ENCODE data around the gene VPS35L.

The VPS35L gene

DNA sequence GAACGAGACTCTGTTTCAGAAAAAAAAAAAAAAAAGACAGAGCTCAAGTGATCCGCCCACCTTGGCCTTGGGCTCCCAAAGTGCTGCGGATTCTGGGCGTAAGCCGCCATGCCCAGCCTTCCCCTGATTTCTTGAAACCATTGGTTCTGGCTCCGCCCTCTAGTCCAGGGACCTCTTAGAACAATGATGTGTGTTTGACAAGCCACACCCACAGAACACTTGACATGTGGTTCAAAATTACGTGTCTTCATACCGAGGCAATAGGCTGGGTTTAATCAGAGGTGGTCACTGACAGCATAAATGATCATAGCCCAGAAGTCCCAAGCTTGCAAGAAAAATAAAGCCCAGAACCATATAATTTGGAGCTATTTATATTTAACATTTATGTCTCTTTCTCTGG lies 139.5 kb downstream of the VPS35L start:
- no peak for DNase-seq (ENCODE audit: low read depth)

DNA sequence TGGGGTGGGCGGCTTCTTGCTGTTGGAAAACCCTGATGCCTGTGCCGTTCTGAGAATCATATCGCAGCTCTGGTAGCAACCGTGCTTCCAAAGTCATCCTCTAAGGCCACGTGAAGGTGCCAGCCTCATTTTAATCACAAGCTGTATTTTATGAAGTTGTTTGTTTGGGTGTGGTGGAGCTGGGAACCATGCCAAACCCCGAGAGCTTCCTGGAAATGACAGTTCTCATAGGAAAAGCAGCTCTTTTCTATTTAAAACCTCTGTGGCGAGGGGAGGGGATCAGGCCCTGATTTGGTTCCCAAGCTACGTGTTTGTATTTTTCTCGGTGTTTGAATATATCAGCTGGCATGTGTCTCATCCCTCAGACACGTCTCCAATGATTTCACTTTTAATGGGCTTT lies 140.8 kb downstream of the VPS35L start:
- peak; percentile 42 for DNase-seq (ENCODE audit: low read depth)

DNA sequence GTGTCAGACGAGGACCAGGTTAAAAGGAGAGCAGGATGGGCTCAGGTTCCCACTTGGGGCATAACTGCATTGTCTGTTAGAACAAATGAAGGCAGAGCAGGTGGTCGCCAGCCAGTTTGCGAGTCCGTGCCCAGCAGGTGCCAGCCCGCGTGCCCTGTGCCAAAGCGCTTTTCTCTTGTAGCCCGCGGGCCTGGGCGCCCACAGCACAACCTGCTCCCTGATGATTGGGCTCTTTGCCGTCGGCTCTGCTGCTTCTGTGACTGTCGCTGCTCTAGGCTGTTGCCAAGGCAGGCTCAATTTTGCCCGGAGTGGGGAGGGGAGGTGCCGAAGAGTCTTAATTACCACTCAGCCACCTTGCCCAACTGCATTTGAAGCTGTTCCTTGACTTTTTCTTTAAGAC lies 141.5 kb downstream of the VPS35L start:
- DNase-seq (ENCODE audit: low read depth), result no peak

DNA sequence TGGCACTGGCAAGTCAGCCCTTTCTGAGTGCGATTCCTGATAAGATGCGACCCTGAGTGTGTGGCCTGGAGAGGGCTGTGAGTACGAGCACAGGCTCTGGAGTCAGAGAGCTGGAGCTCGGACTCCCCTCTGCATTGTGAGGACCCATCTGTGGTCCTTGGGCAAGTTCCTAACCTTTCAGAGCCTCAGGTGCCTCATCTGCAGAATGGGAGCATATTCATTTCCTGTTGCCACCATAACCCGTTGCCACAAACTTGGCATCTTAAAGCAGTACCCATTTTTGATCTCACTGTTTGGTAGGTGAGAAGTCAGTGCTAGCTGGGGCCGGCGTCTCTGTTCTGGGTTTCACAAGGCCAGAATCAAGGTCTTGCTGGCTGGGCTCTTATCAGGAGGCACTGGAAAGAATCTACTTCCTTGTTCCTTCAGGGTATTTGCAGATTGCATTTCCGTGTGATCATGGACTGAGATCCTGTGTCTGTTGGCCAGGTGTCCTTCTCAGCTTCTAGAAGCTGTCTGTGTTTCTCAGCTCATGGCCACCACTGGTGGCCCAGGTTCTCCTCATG lies 142.3 kb downstream of the VPS35L start:
- DNase-seq (ENCODE audit: low read depth), result no peak

DNA sequence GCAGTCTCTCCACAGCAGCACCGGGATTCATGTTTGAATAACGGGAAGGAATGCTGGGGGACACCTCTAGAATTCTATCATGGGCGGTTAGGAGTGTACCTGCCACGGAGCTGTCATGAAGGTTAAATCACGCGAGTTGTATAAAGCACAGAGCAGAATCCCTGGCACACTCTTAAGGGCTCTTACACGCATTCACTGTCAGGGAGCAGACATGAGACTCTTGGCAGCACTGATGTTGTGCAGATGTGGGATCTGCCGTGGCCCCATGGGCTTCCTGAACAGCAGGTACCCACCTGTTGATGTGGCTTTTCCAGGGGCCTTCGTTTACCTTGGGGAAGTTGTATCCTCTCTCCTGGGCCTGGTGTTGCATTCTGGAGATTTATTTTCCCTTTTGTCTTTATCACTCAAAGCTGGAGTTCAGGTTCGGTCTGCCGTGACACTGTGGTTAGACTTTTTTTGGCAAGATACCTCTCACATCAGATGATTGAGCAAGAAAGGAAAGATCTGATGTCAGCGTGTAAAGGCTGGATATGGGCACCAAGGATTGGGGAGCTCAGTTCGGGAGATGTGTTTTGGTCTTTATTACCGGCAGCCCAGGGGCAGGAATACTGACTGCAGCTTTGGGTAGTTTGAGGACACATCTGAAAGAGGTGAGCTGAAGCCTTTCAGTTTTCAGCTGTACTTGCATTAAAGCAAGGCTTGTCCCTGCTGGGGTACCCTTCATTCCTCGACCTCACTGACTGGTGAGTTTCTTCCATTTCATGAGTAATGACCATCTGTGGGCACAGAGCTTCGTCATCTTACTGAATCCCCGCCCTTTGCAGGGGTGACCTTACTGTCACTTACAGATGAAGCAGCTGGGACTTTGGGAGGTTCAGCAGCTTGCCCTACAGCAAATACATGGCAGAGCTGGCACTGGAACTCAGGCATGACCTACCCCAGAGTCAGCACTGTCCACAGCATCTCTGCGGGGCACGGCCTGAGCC lies 143.3 kb downstream of the VPS35L start:
- no peak for DNase-seq (ENCODE audit: low read depth)

DNA sequence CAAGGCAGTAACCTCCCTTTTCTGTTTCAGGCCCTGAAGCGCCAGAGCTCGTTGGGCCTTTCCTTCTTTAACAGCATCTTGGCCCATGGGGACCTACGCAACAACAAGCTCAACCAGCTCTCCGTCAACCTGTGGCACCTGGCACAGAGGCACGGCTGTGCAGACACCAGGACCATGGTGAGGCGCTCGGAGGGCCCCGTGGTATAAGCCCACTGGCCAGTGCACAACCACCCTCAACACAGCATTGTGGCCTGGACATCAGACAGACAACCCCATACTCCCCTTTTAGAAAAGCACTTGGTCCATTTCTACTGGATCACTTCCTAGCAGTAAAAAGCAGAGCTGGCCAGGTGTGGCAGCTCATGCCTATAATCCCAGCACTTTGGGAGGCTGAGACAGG lies 144.0 kb downstream of the VPS35L start:
- no peak for DNase-seq (ENCODE audit: low read depth)

DNA sequence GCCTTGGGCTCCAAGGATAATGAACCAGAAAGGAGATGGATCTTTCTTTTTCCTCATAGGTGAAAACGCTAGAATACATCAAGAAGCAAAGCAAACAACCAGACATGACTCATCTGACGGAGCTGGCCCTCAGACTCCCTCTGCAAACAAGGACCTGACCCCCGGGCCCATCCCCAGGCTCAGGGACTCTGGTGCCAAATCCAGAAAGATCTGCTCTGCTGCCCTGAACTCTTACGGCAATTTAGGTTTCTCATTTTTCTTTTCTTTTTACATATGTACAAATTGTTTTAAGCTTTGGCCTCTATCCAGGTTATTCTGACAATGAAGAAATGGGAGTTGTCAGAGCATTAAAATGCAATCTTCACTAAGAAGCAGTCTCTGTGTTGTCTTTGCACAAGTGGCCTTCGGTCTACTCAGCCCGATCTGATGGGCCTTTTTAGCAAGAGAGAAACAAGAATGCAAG lies 144.8 kb downstream of the VPS35L start:
- no peak for DNase-seq (ENCODE audit: low read depth)

DNA sequence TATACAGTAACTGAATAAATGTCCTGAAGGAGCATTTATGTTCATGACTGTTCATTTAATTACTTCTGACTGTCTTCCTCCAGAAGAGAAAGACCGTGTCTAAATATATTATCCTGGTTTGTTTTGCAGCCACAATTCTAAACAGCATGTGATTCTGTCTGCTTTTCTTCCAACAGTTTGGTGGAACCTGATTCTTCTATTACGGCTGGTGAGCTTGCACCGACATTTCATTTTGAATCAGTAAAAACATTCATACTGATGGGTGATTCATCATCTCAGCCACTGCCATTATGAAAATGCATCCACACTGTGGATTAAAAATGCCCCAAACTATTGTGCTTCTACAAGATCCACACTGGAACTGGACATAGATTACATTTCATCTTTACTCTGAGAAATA lies 145.6 kb downstream of the VPS35L start:
- no peak for DNase-seq (ENCODE audit: low read depth)

DNA sequence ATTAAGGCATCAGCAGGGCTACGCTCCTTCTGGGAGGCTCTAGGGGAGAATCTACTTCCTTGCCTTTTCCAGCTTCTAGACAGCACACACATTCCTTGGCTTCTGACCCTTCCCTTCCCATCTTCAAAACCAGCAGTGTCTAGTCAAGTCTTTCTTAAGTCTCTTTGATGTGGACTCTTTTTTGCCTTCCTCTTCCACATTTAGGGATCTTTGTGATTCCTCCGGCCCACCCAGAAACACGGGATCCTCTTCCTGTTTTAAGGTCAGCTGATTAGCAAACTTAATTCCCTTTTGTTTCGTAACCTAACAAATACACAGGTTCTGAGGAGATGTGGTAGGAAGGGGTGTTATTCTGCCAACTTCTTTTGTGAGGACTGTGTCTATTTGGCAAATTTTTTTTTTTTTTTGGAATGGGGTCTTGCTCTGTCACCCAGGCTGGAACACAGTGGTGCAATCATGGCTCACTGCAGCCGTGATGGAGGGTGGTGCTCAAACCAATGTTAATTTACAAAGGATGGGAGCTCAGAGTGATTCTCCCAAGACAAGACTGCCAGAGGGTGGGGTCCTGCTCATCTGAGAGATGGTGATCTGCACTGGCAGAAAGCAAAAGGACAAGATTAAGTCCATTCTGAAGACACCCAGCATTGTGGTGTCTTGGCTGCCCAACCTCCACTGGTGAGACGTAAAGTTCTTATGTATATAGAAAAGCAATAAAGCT lies 147.8 kb downstream of the VPS35L start:
- no peak for DNase-seq (ENCODE audit: low read depth)

DNA sequence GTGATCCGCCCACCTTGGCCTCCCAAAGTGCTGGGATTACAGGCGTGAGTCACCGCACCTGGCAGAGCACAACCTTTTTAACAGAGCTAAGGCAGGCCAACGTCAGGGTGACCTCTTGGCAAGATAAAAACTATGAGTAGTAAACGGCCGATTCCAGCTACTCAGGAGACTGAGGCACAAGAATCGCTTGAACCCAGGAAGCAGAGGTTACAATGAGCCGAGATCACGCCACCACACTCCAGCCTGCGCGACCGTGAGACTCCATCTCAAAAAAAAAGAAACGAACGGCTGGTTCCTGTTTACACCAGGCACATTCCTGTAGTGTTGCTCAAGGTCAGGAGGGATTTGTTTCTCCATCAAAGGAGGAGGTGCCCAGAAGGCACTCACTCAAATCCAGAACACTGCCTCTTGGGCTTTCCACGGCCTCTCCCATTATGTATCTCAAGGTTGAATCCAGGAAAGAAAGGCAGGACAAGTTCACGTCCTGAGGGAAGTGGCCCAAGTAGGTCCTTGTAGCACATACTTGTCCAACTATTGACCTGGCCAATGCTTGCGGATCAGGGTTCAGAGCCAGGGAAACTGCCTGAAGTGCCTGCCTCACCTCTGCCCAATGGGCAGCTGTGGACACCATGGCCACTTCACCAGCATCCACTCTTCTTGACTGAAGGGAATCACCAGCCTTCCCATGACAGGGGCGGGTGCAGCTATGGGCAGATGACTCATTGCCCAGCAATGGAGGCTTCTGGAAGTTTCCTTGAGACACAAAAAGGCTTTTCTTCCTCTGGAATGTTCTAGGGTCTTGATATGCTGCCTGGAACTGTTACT lies 149.0 kb downstream of the VPS35L start:
- no peak for DNase-seq (ENCODE audit: low read depth)

DNA sequence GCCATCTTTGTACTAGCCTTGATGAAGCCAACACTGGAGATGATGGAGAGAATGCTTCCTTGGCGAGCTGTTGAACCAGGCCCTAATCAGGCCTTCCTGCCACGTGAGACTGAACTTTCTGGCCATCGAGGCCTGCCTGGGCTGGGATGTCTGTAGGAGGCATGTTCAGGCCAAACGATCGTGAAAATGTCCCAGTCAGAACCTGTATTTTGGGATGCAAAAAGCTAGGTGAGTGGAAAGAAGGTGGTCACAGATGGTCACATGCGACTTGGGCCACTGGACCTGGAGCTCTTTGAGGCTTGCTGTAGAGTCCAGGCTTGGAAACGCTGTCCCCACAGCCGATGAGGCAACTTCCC lies 149.6 kb downstream of the VPS35L start:
- DNase-seq (ENCODE audit: low read depth), result no peak

DNA sequence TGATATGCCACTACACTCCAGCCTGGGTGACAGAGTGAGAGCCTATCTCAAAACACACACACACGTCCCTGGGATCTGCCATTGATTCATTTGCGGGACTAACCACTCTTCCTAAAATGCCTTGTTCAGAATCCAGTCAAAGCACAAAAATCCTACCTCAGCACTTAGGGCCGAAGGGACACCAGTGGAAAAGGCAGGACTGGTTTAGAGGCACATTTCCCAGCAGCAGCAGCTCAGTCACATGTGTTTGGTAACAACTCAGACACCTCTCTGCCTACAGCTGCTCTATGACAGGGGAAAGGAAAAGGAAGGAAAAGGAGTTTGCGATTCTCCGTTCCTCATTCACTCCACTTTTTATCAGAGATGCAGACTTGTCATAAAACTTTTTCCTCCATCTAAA lies 150.3 kb downstream of the VPS35L start:
- no peak for DNase-seq (ENCODE audit: low read depth)

DNA sequence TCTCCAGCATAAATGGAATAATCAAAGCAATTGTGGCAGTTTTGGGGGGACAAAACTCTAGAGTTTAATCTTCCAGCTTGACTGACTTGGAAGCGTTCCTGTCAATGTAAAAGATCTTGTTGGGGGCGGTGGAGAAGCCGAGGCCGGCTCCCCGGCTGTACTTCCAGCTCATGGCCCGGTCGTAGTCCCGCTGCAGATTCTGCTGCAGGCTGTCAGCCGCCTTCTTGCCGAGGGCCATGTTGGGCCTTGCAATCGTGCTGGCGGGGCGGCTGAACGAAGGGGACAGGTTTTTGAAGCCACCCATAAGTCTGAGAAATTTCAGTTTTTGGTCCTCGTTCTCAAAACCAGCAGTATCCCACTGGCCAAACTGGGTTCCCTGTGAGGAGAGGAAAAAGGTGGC lies 151.3 kb downstream of the VPS35L start:
- no peak for DNase-seq (ENCODE audit: low read depth)

DNA sequence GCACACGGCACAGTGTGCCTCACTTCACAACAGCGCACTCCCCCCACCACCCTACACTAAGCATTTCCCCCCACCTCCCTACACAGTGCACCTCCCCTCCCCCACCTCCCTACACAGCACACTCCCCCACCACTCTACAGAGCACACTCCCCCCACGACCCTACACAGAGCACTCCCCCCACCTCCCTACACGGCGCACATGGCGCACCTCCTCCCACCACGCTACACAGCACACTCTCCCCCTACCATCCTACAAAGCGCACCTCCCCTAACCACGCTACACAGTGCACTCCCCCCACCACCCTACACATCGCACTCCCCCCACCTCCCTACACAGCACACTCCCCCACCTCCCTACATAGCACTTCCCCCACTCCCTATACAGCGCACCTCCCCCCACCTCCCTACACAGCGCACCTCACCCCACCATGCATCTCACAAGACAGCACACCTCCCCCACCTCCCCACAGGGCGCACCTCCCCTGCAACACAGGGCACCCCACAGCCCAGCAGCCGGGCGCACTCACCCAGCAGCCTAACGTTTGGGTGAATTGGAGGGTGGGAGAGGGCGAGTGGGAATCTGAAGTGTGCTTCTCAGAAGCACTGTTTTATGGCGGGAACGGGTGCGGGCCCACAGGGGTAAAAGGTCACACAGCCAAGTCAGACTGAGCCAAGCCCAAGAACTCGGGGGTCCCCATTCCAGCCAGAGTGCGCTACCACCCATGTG lies 152.2 kb downstream of the VPS35L start:
- DNase-seq (ENCODE audit: low read depth), result no peak

DNA sequence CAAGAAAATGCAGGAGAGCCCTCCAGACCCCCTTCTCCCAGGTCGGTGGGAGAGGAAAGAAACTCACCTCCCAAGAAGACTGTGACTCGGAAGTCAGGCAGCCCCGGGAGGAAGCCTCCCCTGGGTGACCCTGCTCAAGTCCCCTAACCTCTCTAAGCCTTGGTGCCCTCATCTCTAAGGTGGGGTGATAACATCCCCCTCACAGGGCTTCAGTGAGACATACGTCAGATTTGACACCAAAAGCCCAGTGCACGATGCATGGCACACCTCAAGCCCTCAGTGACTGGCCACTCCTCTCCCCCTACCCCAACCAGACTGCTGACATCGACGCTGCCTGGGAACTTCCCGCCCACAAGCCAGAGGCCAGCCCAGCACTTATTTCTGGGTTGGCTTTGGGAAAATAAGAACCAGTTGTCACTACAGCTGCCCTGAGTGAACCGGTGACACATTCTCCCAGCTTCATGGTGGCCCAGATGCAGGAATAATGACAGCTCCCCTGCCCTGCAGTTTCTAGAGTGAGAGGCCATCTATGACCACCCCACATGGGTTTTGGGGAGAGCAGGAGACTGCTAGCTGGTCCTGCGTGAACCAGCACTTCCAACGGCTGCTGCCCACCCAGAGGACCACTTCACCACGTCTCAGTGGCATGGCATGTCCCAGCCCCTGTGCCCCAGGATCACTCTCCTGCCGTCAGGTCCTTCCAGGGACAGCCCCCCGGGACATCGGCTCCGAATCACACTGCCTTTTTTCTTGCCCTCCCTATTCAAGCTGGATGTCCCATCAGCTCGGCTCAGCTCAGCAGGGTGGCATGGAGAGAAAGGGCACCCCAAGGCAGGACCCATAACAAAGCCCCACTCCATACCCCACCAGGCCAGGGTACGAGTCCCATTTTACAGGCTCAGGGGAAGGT lies 153.0 kb downstream of the VPS35L start:
- DNase-seq (ENCODE audit: low read depth), result no peak

DNA sequence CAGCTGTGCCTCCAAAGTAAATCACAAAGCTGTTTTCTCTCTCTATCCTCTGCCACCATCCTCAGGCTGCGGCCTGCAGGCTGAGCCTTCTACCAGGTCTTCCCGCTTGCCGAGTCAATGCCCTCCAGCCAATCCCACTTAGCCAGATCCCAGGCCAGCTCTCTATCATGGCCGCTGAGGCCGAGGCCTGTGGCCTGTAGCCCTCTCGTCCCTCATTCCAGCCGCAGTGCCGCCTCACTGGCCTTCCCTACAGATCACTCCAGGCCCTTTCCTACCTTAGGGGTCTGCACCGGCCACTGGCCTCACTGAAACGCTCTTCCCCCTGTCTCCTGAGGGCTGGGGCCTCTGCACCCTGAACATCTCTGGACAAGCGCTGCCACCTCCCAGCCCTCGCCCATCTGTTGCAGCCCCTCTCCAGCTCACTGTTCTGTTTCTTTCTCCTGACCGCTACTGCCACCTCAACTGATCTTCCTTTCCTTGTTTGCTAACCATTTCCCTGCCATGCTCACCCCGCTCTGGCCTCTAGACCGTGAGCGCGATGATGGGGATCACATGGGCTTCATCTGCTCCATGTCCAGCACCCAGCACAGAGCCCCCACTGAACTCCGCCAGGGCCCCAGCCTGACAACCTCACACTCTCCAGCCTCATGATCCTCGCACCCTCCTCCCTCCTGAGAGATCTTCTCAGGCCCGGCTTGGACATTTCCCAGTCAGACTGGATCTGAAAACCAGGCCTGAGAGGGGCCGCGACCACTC lies 154.1 kb downstream of the VPS35L start:
- no peak for DNase-seq (ENCODE audit: low read depth)

DNA sequence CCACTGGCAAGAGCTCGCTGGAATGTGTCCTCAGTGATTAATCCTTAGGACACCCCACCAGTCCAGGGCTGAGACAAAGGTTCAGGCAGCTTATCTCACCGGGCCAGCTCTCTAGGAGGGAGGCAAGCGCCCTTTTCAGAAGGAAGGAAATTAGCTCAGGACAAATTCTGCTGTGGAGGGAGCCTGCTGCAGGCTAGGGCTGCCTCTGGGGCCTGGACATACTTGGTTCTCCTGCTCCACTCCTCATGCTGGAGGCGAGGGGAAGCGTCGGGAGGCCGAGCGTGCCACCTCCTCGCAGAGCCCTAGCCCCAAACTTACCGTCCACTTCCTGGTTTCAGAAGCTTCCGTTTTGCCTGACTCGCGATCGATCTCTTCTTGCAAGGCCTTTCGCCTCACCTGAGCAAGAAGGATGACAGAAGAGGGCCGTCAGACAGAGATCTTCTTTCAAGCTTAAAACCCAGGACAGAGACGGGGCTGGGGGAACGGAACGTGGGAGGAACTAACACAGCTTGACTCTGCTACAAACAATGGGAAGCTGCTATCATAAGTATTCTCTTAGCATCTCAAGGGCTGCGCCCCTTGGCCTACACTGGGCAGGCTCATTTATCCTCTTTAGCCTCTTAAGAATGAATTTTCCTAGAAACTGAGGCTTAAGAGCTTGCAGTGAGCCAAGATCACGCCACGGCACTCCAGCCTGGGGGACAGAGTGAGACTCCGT lies 154.8 kb downstream of the VPS35L start:
- no peak for DNase-seq (ENCODE audit: low read depth)

DNA sequence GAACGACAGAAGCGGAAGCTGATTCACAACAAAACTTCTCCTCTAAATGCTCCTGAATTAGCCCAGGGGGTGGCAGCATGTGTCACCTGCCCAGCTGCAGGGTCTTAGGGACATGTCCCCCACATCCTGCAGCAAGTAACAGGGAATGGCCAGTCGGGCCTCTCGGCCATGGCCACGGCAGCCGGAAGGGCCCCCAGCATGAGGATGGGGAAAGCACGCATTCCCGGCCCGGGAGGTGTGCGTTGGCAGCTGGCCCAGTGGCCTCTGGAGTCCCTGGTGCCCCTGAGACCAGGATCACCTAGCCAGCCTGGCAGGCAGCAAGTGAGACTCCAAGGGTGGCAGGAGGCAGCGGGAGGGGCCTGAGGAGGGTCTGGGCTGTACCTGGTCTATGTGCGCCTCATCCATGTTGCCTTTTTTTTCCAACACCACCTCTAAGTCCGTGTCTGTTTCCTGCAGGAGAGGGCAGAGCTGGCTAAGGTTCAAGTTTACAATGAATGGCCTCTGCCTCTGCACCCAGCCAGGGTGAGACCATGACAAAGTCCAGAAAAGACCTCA lies 155.6 kb downstream of the VPS35L start:
- DNase-seq (ENCODE audit: low read depth), result no peak

DNA sequence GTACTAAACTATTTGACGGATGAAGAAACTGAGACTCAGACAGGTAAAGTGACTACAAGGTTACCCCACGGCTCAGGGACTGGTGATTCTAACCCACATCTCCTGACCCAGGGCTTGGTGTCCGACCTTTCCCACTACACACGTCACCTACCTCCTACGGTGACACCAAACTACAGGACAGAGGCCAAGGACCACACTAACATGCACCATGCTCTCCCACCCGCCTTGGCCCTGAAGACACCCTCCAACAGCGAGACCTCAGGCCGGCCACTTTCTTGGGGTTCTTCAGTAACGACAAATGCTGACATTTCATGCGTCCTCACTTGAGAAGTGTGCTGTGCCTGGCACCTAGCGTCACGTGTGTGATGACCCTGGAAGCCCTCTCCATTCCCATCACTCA lies 156.1 kb downstream of the VPS35L start:
- no peak for DNase-seq (ENCODE audit: low read depth)
